Subcutaneous adipose tissue (tissue), 4 donors: ENCODE results near the gene HERC4. TPM values are rescaled to one million over a fixed set of nuclear protein-coding genes. Genes with fewer than 3 reads are reported as not detected.

Experiments
- CTCF ChIP-seq: fragments of 450-650 bp; IDR thresholded peaks from one replicate; pipeline ENCODE4 v1.5.1; 2016; ENCODE audit warnings: low read depth, mild to moderate bottlenecking, control low read depth, antibody characterized with exemption, moderate library complexity
- total RNA-seq, 4 donors: library from RNA; depleted of rRNA; stranded (reverse); fragments of >200 nt; gene quantifications; one replicate each; pipeline ENCODE4 v1.1.0, GENCODE V29; 2016

HERC4 gene
- total RNA-seq, 4 donors from 2014 or later, result 57.7 to 80.8 (median 75.2) TPM

GRCh38 chr10:68111584-68111983 is 36.5 kb upstream of the HERC4 start:
- TF ChIP-seq CTCF, result no peak

- no peak for TF ChIP-seq CTCF
Measured at GRCh38 chr10:68110027-68110426, 34.9 kb upstream of the HERC4 start.

GRCh38 chr10:68109331-68109730 is 34.2 kb upstream of the HERC4 start, which contains the start of gene MYPN:
Gene MYPN (plus strand): TSS chr10:68109488. CDS start chr10:68121439, 11,951 bp downstream.
- no peak for TF ChIP-seq CTCF

GRCh38 chr10:68108653-68109052 is 33.6 kb upstream of the HERC4 start:
- TF ChIP-seq CTCF, result no peak

- TF ChIP-seq CTCF, result no peak
Measured at GRCh38 chr10:68108051-68108450, 33.0 kb upstream of the HERC4 start.

- TF ChIP-seq CTCF, result no peak
Measured at GRCh38 chr10:68107651-68108050, 32.6 kb upstream of the HERC4 start.

GRCh38 chr10:68106656-68107055 is 31.6 kb upstream of the HERC4 start:
- TF ChIP-seq CTCF, result no peak
